ENCODE measurements around the gene ZBTB1.

The ZBTB1 gene

GRCh38 chr14:64504897-64505794 is 576 bp downstream of the ZBTB1 start:
- no peak for TF ChIP-seq CTCF (conservative IDR thresholded peaks at IDR 0.05; ENCODE audit: low read depth, low read length)
- DNase-seq (ENCODE audit: low read depth): no peak
- H3K4me3 ChIP-seq (ENCODE audit: low read length): peak overlapping the region; percentile 91

GRCh38 chr14:64506721-64507120 is 2.2 kb downstream of the ZBTB1 start:
- DNase-seq (ENCODE audit: low read depth): no peak
- TF ChIP-seq CTCF (conservative IDR thresholded peaks at IDR 0.05; ENCODE audit: low read depth, low read length): no peak
- no peak overlapping the region for H3K4me3 ChIP-seq (ENCODE audit: low read length)

GRCh38 chr14:64507376-64508156 is 3.0 kb downstream of the ZBTB1 start:
- H3K4me3 ChIP-seq (ENCODE audit: low read length): no peak overlapping the region
- DNase-seq (ENCODE audit: low read depth): no peak
- TF ChIP-seq CTCF (conservative IDR thresholded peaks at IDR 0.05; ENCODE audit: low read depth, low read length): no peak

- TF ChIP-seq CTCF (conservative IDR thresholded peaks at IDR 0.05; ENCODE audit: low read depth, low read length): no peak
- no peak overlapping the region for H3K4me3 ChIP-seq (ENCODE audit: low read length)
- DNase-seq (ENCODE audit: low read depth): no peak
Measured at GRCh38 chr14:64508215-64508776, 3.7 kb downstream of the ZBTB1 start.

- DNase-seq (ENCODE audit: low read depth): no peak
- TF ChIP-seq CTCF (conservative IDR thresholded peaks at IDR 0.05; ENCODE audit: low read depth, low read length): no peak
- no peak overlapping the region for H3K4me3 ChIP-seq (ENCODE audit: low read length)
Measured at GRCh38 chr14:64509036-64509435, 4.5 kb downstream of the ZBTB1 start.

- TF ChIP-seq CTCF (conservative IDR thresholded peaks at IDR 0.05; ENCODE audit: low read depth, low read length): peak; percentile 91
- no peak overlapping the region for H3K4me3 ChIP-seq (ENCODE audit: low read length)
- no peak for DNase-seq (ENCODE audit: low read depth)
Measured at GRCh38 chr14:64510825-64511671, 6.5 kb downstream of the ZBTB1 start.

Data from retinal pigment epithelial cell (primary cell).